GM12801 (cell line): ENCODE results near the gene GALE.

Experiments used
- TF ChIP-seq, protein P1 (sequence below): IDR thresholded peaks from one replicate; pipeline ENCODE4 v1.5.1; 2011; ENCODE audit warnings: control low read depth; ENCODE audit not compliant: insufficient read length; ENCODE audit errors: extremely low read depth

Gene GALE

DNA sequence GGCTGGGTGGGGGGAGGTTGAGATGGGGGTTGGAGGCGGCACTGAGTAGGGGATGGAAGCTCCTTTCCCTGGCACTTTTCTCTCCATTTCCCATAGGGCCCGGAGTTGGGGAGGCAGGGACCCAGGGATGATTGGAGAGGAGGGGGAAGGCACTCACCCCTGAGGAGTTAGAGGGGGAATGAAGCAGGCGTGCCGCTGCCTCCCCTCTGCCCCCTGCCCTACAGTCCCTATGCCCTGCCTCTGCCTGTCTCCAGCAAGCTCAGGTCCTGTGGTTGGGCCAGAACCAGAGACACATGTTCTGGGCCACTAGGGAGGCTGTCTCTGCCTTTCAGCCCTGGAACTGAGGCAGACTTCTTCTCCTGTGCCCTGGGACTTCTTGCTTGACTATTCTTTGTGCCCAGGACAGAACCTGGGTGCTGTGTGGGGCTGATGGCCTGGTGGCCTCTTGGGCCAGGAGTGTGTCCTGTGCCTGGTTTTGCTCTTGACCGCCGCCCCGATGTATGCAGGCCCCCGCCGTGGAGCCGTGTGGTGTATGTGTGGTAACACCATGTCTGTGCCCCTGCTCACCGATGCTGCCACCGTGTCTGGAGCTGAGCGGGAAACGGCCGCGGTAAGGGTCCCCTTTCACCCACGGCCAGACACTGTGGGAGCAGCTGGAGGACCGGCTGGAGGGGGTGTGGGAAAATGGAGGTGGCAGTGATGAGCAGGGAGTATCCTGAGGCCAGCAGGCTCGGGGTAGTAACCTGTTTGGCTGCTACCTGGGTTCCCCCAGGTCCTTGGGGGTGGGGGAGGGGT, 8.2 kb downstream of the GALE start:
- TF ChIP-seq, protein P1, sequence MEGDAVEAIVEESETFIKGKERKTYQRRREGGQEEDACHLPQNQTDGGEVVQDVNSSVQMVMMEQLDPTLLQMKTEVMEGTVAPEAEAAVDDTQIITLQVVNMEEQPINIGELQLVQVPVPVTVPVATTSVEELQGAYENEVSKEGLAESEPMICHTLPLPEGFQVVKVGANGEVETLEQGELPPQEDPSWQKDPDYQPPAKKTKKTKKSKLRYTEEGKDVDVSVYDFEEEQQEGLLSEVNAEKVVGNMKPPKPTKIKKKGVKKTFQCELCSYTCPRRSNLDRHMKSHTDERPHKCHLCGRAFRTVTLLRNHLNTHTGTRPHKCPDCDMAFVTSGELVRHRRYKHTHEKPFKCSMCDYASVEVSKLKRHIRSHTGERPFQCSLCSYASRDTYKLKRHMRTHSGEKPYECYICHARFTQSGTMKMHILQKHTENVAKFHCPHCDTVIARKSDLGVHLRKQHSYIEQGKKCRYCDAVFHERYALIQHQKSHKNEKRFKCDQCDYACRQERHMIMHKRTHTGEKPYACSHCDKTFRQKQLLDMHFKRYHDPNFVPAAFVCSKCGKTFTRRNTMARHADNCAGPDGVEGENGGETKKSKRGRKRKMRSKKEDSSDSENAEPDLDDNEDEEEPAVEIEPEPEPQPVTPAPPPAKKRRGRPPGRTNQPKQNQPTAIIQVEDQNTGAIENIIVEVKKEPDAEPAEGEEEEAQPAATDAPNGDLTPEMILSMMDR: no peak

DNA sequence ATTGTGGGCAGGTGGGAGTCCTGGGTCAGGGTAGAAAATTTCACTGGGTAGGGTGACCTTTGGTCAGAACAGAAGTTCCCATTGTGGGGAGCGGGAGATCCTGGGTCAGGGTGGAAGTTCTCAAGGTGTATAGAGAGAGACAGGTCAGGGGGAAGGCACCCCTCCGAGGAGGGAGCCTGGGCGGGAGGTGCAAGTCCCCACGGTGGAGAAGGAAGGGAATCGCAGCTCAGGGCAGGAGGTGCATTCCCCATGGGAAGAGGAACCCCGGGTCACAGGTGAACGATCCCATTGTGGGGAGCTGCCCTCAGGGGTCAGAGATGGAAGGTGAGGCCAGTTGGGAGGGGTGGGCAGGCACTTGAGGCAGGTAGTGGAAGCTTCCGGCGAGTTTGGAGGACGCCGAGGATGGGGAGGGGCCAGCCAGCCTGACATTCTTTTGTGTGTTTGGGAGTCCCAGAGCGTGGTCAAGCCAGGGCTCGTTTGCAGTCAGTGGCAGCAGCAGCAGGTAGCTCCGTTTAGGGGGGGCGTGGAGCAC, 9.0 kb downstream of the GALE start:
- TF ChIP-seq, protein P1: no peak

DNA sequence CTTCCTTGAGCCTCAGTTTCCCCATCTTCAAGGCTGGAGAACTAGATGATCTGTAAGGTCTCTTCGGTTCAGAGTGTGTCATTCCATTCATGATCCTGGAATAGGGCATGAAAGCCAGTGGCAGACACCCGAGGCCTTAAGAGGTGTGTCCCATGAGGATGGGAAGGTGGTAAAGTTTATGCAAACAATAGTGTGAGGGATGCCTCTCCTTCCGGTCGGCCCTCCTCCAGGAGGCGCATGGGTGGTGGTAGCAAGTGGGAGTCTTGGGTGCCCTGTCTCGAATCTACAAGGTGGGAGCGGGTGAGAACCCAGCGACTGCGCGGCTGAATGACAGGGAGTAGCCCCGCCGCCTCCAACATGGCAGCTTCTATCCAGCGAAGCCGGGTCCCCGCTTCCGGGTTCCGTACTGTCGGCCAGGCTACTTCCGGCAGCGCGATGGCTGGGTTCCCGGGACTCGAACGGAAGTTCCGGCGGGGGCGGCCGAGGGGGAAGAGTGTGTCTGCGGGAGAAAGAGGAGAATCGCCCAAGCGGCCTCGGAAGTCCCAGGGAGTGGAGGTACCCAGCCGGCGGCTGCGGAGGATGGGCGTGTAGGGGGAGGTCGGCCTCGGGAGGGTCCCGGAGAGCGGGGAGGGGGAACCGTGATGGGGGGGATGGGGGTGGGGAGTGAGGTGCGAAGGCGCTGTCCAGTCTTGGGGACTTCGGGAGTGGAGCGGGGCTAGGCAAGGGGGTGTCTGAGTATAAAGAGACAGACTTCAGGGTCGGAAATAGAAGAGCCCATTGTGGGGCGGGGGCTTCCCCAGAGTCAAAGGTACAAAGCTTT, 9.6 kb downstream of the GALE start, which contains the start of gene LYPLA2:
LYPLA2 (plus strand) TSS at position 450 of the 820 bp plus-strand sequence. CDS start 1,538 bp downstream, outside the sequence.
- TF ChIP-seq, protein P1: no peak

DNA sequence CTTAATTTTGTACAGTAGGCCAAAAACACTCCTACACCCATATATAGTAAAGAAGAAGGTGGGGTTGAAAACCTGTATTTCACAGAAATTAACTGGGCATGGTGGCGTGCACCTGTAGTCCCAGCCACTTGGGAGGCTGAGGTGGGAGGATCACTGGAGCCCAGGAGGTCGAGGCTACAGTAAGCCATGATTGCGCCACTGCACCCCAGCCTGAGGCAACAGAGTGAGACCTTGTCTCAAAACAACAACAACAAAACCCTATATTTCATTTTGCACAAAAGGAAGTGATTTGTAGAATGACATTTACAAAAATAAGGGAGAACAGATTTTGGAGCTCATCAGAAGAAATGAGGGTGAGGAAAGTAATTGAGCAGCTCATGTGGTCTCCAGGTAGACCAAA, 11.9 kb downstream of the GALE start:
- TF ChIP-seq, protein P1: no peak

DNA sequence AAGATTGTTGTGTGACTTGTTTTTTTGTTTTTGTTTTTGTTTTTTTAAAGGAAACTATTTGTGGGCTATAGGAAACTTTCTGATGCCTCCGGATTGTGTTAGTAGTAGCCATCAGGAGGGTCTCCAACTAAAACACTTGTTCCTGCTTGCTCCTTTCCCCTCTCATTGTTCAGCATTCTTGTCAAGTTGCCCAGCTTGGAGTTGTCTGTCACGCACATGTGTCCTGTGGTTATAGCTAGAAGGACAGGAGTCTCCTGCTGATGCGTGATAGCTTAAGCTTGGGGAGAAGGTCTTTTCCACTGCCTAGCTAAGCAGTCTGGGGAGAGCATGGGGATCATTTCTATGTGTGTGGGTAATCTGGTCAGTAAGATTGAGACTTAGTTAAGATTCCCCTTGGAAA, 12.9 kb downstream of the GALE start:
- TF ChIP-seq, protein P1: no peak

DNA sequence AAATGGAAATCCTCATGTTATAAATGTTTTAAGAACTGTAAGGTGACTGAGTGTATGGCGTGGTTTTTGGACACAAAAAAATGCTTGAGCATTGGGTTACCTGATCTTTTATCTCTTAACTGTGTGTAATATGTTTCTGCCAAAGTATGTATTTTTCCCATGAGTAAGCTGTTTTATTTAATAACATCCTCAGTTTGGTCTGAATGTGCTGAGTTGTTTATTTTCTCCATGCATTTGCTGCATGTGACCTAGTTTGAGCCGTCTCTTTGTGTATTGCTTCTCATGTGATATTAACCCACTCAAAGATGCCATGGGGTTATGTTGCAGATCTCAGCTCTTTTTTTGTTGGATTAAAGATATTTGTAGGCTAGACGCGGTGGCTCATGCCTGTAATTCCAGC, 15.7 kb downstream of the GALE start:
- TF ChIP-seq, protein P1: no peak

DNA sequence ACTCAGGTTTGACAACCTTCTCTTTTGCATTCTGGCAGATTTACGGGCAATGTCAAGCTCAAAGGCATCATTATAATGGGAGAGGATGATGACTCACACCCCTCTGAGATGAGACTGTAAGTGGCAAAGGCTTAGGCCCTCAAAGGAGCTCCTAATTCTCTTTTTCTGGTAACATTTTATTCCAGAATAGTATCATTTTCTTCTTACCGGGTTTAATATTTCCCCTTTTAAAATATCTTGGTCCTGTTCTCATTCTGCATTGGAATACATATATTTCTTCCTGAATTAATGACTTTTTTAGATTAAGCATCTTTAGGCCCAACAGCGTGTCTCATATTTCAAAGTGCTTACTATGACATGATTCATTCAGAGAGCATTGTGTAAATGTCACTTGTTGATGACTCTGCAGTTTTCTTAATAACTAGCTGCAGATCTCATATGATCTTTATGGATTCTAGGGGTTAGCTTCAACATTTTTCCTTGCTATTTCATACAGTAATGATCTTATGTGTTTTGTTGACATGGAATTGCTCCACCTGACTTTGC, 20.7 kb downstream of the GALE start:
- TF ChIP-seq, protein P1: no peak
